GM23248 (cell line): ENCODE data around the gene KIF21A. TPM values are rescaled to one million over a fixed set of nuclear protein-coding genes. Genes with fewer than 3 reads are reported as not detected.

Source experiments
- DNase-seq: peaks from one replicate; pipeline ENCODE4 v3.0.0-alpha.2; 2015
- H2AFZ ChIP-seq: fragments of 200-600 bp; sonication (generic); 2 replicates; pipeline ENCODE4 v1.6.1; 2016; ENCODE audit warnings: antibody characterized with exemption
- H3F3A ChIP-seq: fragments of 200-600 bp; sonication (generic); 2 replicates; pipeline ENCODE4 v1.6.1; 2016; ENCODE audit warnings: mild to moderate bottlenecking, antibody characterized with exemption, mixed run types; ENCODE audit not compliant: insufficient read depth
- H3K27ac ChIP-seq: fragments of 200-600 bp; sonication (generic); 2 replicates; pipeline ENCODE4 v1.5.1; 2016; ENCODE audit warnings: mild to moderate bottlenecking
- H3K27me3 ChIP-seq: fragments of 200-600 bp; sonication (generic); replicated peaks from 2 replicates; pipeline ENCODE4 v1.6.1; 2016; ENCODE audit warnings: mild to moderate bottlenecking; ENCODE audit not compliant: insufficient read depth
- H3K36me3 ChIP-seq: fragments of 200-600 bp; sonication (generic); 2 replicates; pipeline ENCODE4 v1.6.1; 2016; ENCODE audit warnings: low read depth, mild to moderate bottlenecking
- H3K4me1 ChIP-seq: fragments of 200-600 bp; sonication (generic); 2 replicates; pipeline ENCODE4 v1.6.1; 2016; ENCODE audit warnings: mild to moderate bottlenecking; ENCODE audit not compliant: insufficient read depth
- H3K4me2 ChIP-seq: fragments of 200-600 bp; sonication (generic); one replicate; pipeline ENCODE4 v1.6.1; 2016; ENCODE audit warnings: mild to moderate bottlenecking; ENCODE audit not compliant: unreplicated experiment
- H3K4me3 ChIP-seq: fragments of 200-600 bp; sonication (generic); 2 replicates; pipeline ENCODE4 v1.5.1; 2016; ENCODE audit warnings: mild to moderate bottlenecking
- H3K79me2 ChIP-seq: fragments of 200-600 bp; sonication (generic); 2 replicates; pipeline ENCODE4 v1.6.1; 2016; ENCODE audit warnings: mild to moderate bottlenecking; ENCODE audit not compliant: insufficient read depth
- H3K9ac ChIP-seq: fragments of 200-600 bp; sonication (generic); 2 replicates; pipeline ENCODE4 v1.6.1; 2016; ENCODE audit warnings: mild to moderate bottlenecking
- H3K9me2 ChIP-seq: fragments of 200-600 bp; sonication (generic); 2 replicates; pipeline ENCODE4 v1.6.1; 2016; ENCODE audit warnings: mixed run types, mild to moderate bottlenecking, moderate library complexity; ENCODE audit not compliant: insufficient read depth
- H3K9me3 ChIP-seq: fragments of 200-600 bp; sonication (generic); one replicate; pipeline ENCODE4 v1.6.1; 2017; ENCODE audit warnings: low read depth
- H4K20me1 ChIP-seq: fragments of 200-600 bp; sonication (generic); 2 replicates; pipeline ENCODE4 v1.6.0; 2016; ENCODE audit not compliant: insufficient read depth
- EZH2 ChIP-seq: fragments of 200-600 bp; sonication (generic); IDR thresholded peaks from 2 replicates; pipeline ENCODE4 v1.6.1; 2018; ENCODE audit warnings: antibody characterized with exemption, mild to moderate bottlenecking; ENCODE audit not compliant: insufficient read depth, poor library complexity, severe bottlenecking
- EZH2phosphoT487 ChIP-seq: fragments of 200-600 bp; sonication (generic); IDR thresholded peaks from 2 replicates; pipeline ENCODE4 v1.6.1; 2018; ENCODE audit warnings: antibody characterized with exemption, moderate library complexity, mild to moderate bottlenecking, low read depth; ENCODE audit not compliant: insufficient read depth
- whole genome bisulfite sequencing, 2 experiments: methylation state at CpG; one replicate each; pipeline ENCODE4 v1.1.6; 2015 to 2017; ENCODE audit warnings: low lambda C conversion rate in 2 of 2, low coverage in 1 of 2; ENCODE audit errors: missing lambda C conversion rate in 2 of 2; 5-methylcytosine and 5-hydroxymethylcytosine counted together
- in situ Hi-C: fragments of 300-500 bp; cut with MboI; formaldehyde crosslinking; loops from 2 replicates; pipeline ENCODE4 v1.15.0; 2020
- polyA plus RNA-seq: library from polyadenylated mRNA; unstranded; fragments of >200 nt; fragmentation: Nextera tagmentation; extraction: Ambion mirVana; gene quantifications from 2 replicates; pipeline ENCODE4 v1.2.1, GENCODE V29; 2016
- total RNA-seq: library from RNA; depleted of rRNA; stranded (reverse); fragments of >200 nt; shearing (Covaris generic); gene quantifications from 2 replicates; pipeline ENCODE4 v1.2.3, GENCODE V29; 2014

The KIF21A gene
- total and polyA plus RNA-seq, 2 experiments from 2014 or later = 1.1 to 2.4 TPM

DNA sequence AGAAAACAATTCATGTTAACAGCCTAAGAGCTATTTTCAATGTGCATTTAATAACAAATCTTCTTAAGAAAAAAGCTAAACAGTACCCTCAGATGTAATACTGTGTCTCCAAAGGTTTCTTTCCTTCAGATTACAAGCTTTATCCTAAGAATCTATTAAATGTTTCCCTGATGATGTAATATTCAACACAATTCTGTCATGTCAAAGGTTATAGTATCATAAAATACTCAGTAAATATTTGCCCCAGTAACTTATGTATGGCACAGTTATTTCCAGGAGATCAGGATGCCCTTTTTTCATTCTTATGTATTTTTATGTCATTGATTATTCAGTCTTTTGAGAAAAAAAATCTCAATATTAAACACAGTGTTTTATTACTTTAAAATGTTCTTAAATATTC is 128.4 kb downstream of the KIF21A start:
- Histone ChIP-seq H4K20me1 (no peaks in the 10 kb centered on the region), H3K9me2 (no peaks in the 10 kb centered on the region), H3K79me2 (no peaks in the 10 kb centered on the region), H3K4me2 (no peak overlapping the region), H3K4me3 (no peak overlapping the region), H2AFZ (no peak overlapping the region), H3F3A (no peaks in the 10 kb centered on the region), H3K27me3 (no peaks in the 10 kb centered on the region), H3K4me1 (no peaks in the 10 kb centered on the region), H3K9ac (no peak overlapping the region), H3K9me3 (no peaks in the 10 kb centered on the region), H3K27ac (no peak overlapping the region), H3K36me3 (no peaks in the 10 kb centered on the region)
- TF ChIP-seq EZH2phosphoT487 (no peak), EZH2 (no peak)
- in situ Hi-C loops = no loop called here
- no peak for DNase-seq

GRCh38 chr12:39309516-39309915 is 133.4 kb downstream of the KIF21A start:
- H3K4me3 ChIP-seq = no peak overlapping the region
- no peaks in the 10 kb centered on the region for H3K79me2 ChIP-seq
- H3K27ac ChIP-seq = no peak overlapping the region
- TF ChIP-seq EZH2phosphoT487 (no peak), EZH2 (no peak)
- no peak overlapping the region for H3K9ac ChIP-seq
- H2AFZ ChIP-seq = no peak overlapping the region
- H3K9me2 ChIP-seq = no peaks in the 10 kb centered on the region
- H3F3A ChIP-seq = no peaks in the 10 kb centered on the region
- 93 to 95% methylated on average over 4 of the region's 4 CpGs for WGBS, 2 experiments
- no peak overlapping the region for H3K4me2 ChIP-seq
- no peaks in the 10 kb centered on the region for H4K20me1 ChIP-seq
- in situ Hi-C loops = no loop called here
- no peaks in the 10 kb centered on the region for H3K27me3 ChIP-seq
- H3K9me3 ChIP-seq = no peaks in the 10 kb centered on the region
- H3K4me1 ChIP-seq = no peaks in the 10 kb centered on the region
- no peaks in the 10 kb centered on the region for H3K36me3 ChIP-seq
- no peak for DNase-seq

GRCh38 chr12:39301422-39301821 is 141.5 kb downstream of the KIF21A start:
- H3K79me2 ChIP-seq = no peaks in the 10 kb centered on the region
- no peak overlapping the region for H3K27ac ChIP-seq
- H3F3A ChIP-seq = no peaks in the 10 kb centered on the region
- H3K9ac ChIP-seq = no peak overlapping the region
- no peaks in the 10 kb centered on the region for H3K4me1 ChIP-seq
- H3K9me3 ChIP-seq = no peaks in the 10 kb centered on the region
- no peak overlapping the region for H3K4me3 ChIP-seq
- no peak overlapping the region for H3K4me2 ChIP-seq
- TF ChIP-seq EZH2 (no peak), EZH2phosphoT487 (no peak)
- no peaks in the 10 kb centered on the region for H3K9me2 ChIP-seq
- H3K27me3 ChIP-seq = no peaks in the 10 kb centered on the region
- no peak overlapping the region for H2AFZ ChIP-seq
- no peaks in the 10 kb centered on the region for H3K36me3 ChIP-seq
- in situ Hi-C loops = no loop called here
- no peak for DNase-seq
- H4K20me1 ChIP-seq = no peaks in the 10 kb centered on the region

DNA sequence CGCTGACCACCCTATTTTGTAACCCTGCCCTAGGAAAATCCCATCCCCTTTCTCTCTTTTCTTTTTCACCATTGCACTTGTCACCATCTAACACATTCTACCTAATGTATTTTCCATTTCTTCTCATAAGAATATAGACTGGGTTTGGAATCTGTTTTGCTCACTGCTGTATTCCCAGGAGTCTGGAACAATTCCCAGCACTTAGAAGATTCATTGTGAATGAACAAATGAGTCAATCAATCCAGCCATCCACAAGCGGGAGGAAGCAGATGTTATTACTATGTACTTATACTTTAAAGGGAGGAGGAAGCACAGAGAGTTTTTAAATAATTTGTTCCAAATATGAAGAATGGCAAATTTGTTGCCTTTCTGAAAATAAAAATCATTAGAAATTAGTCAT is 142.1 kb downstream of the KIF21A start:
- peak; percentile 32 for DNase-seq
- Histone ChIP-seq H3K9me2 (no peaks in the 10 kb centered on the region), H3K4me1 (no peaks in the 10 kb centered on the region), H3F3A (no peaks in the 10 kb centered on the region), H2AFZ (no peak overlapping the region), H3K9ac (no peak overlapping the region), H4K20me1 (no peaks in the 10 kb centered on the region), H3K27ac (no peak overlapping the region), H3K27me3 (no peaks in the 10 kb centered on the region), H3K79me2 (no peaks in the 10 kb centered on the region), H3K4me2 (no peak overlapping the region), H3K4me3 (no peak overlapping the region), H3K9me3 (no peaks in the 10 kb centered on the region), H3K36me3 (no peaks in the 10 kb centered on the region)
- WGBS, 2 experiments = 68 to 75% methylated on average over 2 of the region's 2 CpGs
- TF ChIP-seq EZH2phosphoT487 (no peak), EZH2 (no peak)
- in situ Hi-C loops = no loop called here

- H3K9me2 ChIP-seq = no peaks in the 10 kb centered on the region
- no peaks in the 10 kb centered on the region for H3K36me3 ChIP-seq
- H3K9me3 ChIP-seq = no peaks in the 10 kb centered on the region
- H3F3A ChIP-seq = no peaks in the 10 kb centered on the region
- in situ Hi-C loops = no loop called here
- WGBS, 2 experiments = 36 to 53% methylated on average over 1 of the region's 1 CpG
- no peaks in the 10 kb centered on the region for H3K27me3 ChIP-seq
- no peaks in the 10 kb centered on the region for H3K4me1 ChIP-seq
- H3K9ac ChIP-seq = no peak overlapping the region
- TF ChIP-seq EZH2phosphoT487 (no peak), EZH2 (no peak)
- no peak overlapping the region for H3K4me2 ChIP-seq
- no peak overlapping the region for H3K27ac ChIP-seq
- no peak overlapping the region for H3K4me3 ChIP-seq
- H3K79me2 ChIP-seq = no peaks in the 10 kb centered on the region
- no peak overlapping the region for H2AFZ ChIP-seq
- no peaks in the 10 kb centered on the region for H4K20me1 ChIP-seq
- DNase-seq = no peak
Observed at GRCh38 chr12:39297891-39298290, 145.0 kb downstream of the KIF21A start.
